Esophagus squamous epithelium (tissue), 5 donors: ENCODE data around the gene RASA2. TPM values are rescaled to one million over a fixed set of nuclear protein-coding genes. Genes with fewer than 3 reads are reported as not detected.
"Not testable (repeated sequence)": the region's sequence is repeated elsewhere in the genome, so short reads cannot be mapped to it uniquely, and the experiment has no call there.

Source experiments
- DNase-seq: peaks from one replicate; lab custom pipeline; 2025; lab: John Stamatoyannopoulos, UW
- H3K27ac ChIP-seq, 4 donors: fragments of 200-600 bp; sonication (generic); one replicate each; pipeline ENCODE4 v1.5.1; 2016 to 2019; ENCODE audit warnings: mild to moderate bottlenecking in 1 of 4
- H3K27me3 ChIP-seq, 4 donors: fragments of 200-600 bp; sonication (generic); 1 replicate in 3 of 4; 2 replicates in 1 of 4; pipeline versions ENCODE4 v1.5.1 to v1.6.0; 2017 to 2021; ENCODE audit warnings: antibody characterized with exemption in 1 of 4
- H3K36me3 ChIP-seq, 3 donors: fragments of 200-600 bp; sonication (generic); one replicate each; pipeline ENCODE4 v1.5.1; 2016 to 2019
- H3K4me1 ChIP-seq, 3 donors: fragments of 200-600 bp; sonication (generic); one replicate each; pipeline ENCODE4 v1.5.1; 2017 to 2019
- H3K4me3 ChIP-seq, 4 donors: fragments of 200-600 bp; sonication (generic); 1 replicate in 3 of 4; 2 replicates in 1 of 4; pipeline ENCODE4 v1.5.1; 2016 to 2019; ENCODE audit warnings: mild to moderate bottlenecking in 2 of 4, moderate library complexity in 1 of 4
- H3K9me3 ChIP-seq, 3 donors: fragments of 200-600 bp; sonication (generic); one replicate each; pipeline ENCODE4 v1.5.1; 2016 to 2019
- POLR2A ChIP-seq, 4 donors: fragments of 450-650 bp; IDR thresholded peaks; one replicate each; pipeline ENCODE4 v1.6.1; 2017; ENCODE audit warnings: antibody characterized with exemption in 4 of 4, mild to moderate bottlenecking in 4 of 4, moderate library complexity in 3 of 4
- WGBS, 2 donors: methylation state at CpG; one replicate each; pipeline ENCODE4 v1.1.5; 2018; 5-methylcytosine and 5-hydroxymethylcytosine counted together
- intact Hi-C: fragments of 100-400 bp; cut with DNase I; formaldehyde crosslinking; loops from one replicate; pipeline ENCODE4 v1.15.0; 2022
- total RNA-seq, 4 donors: library from RNA; depleted of rRNA; stranded (reverse); fragments of >200 nt; gene quantifications; one replicate each; pipeline ENCODE4 v1.1.0, GENCODE V29; 2016
- TF ChIP-seq, protein P1 (sequence below), 6 experiments: fragments of 450-650 bp in 4 of 6; fragments of 200-600 bp in 2 of 6; sonication (generic) in 2 of 6; IDR thresholded peaks; one replicate each; pipeline ENCODE4 v1.5.1; 2016 to 2019; ENCODE audit warnings: antibody characterized with exemption in 6 of 6, mild to moderate bottlenecking in 4 of 6, moderate library complexity in 4 of 6
- donor health status: DM: yes; HTN: yes; CAD: no.

RASA2 gene
- total RNA-seq, 4 donors from 2014 or later, result 12.6 to 24.6 (median 19.4) TPM

DNA sequence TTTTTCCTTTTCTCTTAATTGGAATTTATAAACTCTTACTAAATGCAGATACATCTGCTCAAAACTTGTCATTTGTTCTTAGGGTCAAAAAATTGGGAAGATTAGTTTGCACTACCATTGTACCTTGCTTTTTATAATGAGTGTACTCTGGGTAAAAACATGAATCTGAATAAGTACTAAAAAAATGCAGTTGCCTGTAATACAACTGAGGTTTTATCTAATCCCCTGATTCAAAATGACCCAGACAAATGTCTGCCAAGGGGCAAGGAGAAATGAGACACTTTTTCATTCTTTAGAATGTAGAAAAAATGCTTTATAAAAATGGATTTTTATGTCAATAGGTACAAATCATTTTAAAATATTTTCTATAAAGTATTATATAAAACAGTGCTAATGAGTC lies 42.4 kb downstream of the RASA2 start:
- Histone ChIP-seq H3K36me3 (peaks cover 0 to 5% (median 0%) of the 10 kb centered on the region in 3 donors), H3K4me1 (peaks cover 0 to 28% (median 12%) of the 10 kb centered on the region in 3 donors), H3K27me3 (no peaks in the 10 kb centered on the region), H3K4me3 (no peak overlapping the region), H3K9me3 (no peaks in the 10 kb centered on the region), H3K27ac (peak overlapping the region in 2 of 4 donors; percentile 23 to 41)
- TF ChIP-seq, protein P1, sequence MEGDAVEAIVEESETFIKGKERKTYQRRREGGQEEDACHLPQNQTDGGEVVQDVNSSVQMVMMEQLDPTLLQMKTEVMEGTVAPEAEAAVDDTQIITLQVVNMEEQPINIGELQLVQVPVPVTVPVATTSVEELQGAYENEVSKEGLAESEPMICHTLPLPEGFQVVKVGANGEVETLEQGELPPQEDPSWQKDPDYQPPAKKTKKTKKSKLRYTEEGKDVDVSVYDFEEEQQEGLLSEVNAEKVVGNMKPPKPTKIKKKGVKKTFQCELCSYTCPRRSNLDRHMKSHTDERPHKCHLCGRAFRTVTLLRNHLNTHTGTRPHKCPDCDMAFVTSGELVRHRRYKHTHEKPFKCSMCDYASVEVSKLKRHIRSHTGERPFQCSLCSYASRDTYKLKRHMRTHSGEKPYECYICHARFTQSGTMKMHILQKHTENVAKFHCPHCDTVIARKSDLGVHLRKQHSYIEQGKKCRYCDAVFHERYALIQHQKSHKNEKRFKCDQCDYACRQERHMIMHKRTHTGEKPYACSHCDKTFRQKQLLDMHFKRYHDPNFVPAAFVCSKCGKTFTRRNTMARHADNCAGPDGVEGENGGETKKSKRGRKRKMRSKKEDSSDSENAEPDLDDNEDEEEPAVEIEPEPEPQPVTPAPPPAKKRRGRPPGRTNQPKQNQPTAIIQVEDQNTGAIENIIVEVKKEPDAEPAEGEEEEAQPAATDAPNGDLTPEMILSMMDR (IDR thresholded peaks at IDR 0.05), result no peak
- no peak for TF ChIP-seq POLR2A (IDR thresholded peaks at IDR 0.05)
- no peak for DNase-seq
- intact Hi-C loops, result no loop called here

- Histone ChIP-seq H3K4me1 (peaks cover 0 to 28% (median 12%) of the 10 kb centered on the region in 3 donors), H3K4me3 (no peak overlapping the region), H3K9me3 (no peaks in the 10 kb centered on the region), H3K36me3 (peaks cover 0 to under 1% (median 0%) of the 10 kb centered on the region in 3 donors), H3K27me3 (no peaks in the 10 kb centered on the region), H3K27ac (peak overlapping the region in 3 of 4 donors; percentile 23 to 53 (median 29))
- WGBS, 2 donors, result 5 to 14% methylated on average over 1 of the region's 1 CpG
- intact Hi-C loops, result no loop called here
- TF ChIP-seq, protein P1 (IDR thresholded peaks at IDR 0.05), result no peak
- TF ChIP-seq POLR2A (IDR thresholded peaks at IDR 0.05), result no peak
- DNase-seq, result no peak
Measured at GRCh38 chr3:141529717-141530414, 43.0 kb downstream of the RASA2 start.

DNA sequence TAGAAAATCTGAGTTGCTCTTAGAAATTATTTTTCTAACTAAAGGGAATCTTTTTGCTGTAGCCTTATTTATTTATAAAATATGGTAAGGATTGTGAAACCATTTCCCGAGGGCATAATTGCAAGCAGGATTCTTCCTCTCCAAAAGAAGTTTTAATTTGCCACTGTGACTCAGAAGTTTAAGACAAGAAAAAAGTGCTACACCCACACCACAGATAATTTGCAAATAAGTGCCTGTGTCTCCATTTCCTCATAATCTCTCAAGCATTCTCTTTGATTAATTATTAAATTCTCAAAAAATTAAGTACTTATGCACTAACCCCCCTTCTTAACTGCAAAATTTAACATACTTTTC lies 43.6 kb downstream of the RASA2 start:
- H3K27ac ChIP-seq, result peak overlapping the region in 3 of 4 donors; percentile 23 to 53 (median 29)

GRCh38 chr3:141532609-141533008 lies 45.8 kb downstream of the RASA2 start:
- Histone ChIP-seq H3K27ac (no peak overlapping the region), H3K4me1 (peaks cover 0 to 24% (median 12%) of the 10 kb centered on the region in 3 donors), H3K9me3 (no peaks in the 10 kb centered on the region), H3K4me3 (no peak overlapping the region), H3K36me3 (peaks cover 0 to 20% (median 5%) of the 10 kb centered on the region in 3 donors), H3K27me3 (no peaks in the 10 kb centered on the region)
- DNase-seq, result no peak
- no peak for TF ChIP-seq POLR2A (IDR thresholded peaks at IDR 0.05)
- TF ChIP-seq, protein P1 (IDR thresholded peaks at IDR 0.05), result no peak
- WGBS, 2 donors, result 95 to 97% methylated on average over 1 of the region's 1 CpG
- intact Hi-C loops, result no loop called here

More for the DNA sequence above, 43.6 kb downstream of the RASA2 start:
- Histone ChIP-seq H3K27me3 (no peaks in the 10 kb centered on the region), H3K9me3 (no peaks in the 10 kb centered on the region), H3K4me1 (peaks cover 0 to 28% (median 12%) of the 10 kb centered on the region in 3 donors), H3K36me3 (peaks cover 0 to 6% (median 2%) of the 10 kb centered on the region in 3 donors), H3K4me3 (no peak overlapping the region)
- TF ChIP-seq, protein P1 (IDR thresholded peaks at IDR 0.05), result no peak
- no peak for TF ChIP-seq POLR2A (IDR thresholded peaks at IDR 0.05)
- no peak for DNase-seq
- intact Hi-C loops, result no loop called here
- 7% methylated on average over 1 of the region's 1 CpG for WGBS, 2 donors

DNA sequence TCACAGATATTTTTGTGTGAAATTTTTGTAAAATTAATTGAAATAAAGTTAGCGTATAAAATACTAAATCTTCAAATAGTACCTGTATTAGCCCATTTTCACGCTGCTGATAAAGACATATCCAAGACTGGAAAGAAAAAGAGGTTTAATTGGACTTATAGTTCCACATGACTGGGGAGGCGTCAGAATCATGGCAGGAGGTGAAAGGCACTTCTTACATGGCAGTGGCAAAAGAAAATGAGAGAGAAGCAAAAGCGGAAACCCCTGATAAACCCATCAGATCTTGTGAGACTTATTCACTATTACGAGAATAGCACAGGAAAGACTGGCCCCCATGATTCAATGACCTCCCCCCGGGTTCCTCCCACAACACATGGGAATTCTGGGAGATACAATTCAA lies 49.2 kb downstream of the RASA2 start:
- peaks cover 0 to 28% (median 5%) of the 10 kb centered on the region in 3 donors for H3K36me3 ChIP-seq
- intact Hi-C loops, H3K27me3 ChIP-seq, H3K4me3 ChIP-seq, H3K27ac ChIP-seq, H3K9me3 ChIP-seq, DNase-seq, H3K4me1 ChIP-seq: not testable (repeated sequence)
- 93 to 95% methylated on average over 6 of the region's 6 CpGs for WGBS, 2 donors
